Dedifferentiated amniotic fluid mesenchymal stem cell (primary cell): ENCODE measurements around the gene KRT73.
"Not testable (repeated sequence)": the region's sequence is repeated elsewhere in the genome, so short reads cannot be mapped to it uniquely, and the experiment has no call there.

Experiments used
- DNase-seq: peaks from one replicate; pipeline ENCODE4 v3.0.0-alpha.2; 2016; ENCODE audit errors: extremely low spot score

KRT73 gene

GRCh38 chr12:52600475-52600874 lies 17.9 kb downstream of the KRT73 start:
- DNase-seq, result no peak

GRCh38 chr12:52600071-52600470 lies 18.3 kb downstream of the KRT73 start:
- no peak for DNase-seq

DNA sequence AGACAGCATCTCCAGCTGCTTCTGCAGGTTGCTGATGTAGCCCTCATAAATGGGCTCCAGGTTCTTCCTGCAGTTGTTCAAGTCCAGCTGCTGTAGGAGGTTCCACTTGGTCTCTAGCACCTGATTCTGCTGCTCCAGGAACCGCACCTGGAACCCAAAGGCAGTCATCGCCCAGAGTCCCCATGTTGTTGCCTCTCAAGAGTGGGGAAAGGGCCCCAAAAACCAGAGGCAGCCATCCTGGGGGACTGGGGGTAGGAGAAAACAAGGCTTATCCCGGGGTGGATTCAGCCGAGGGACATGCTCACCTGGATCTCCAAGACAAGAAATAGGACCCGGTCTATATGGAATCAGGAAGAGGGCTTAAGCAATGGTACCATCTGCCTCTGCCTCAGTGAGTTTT lies 19.4 kb downstream of the KRT73 start:
- DNase-seq, result no peak

GRCh38 chr12:52594237-52594636 lies 24.1 kb downstream of the KRT73 start:
- DNase-seq, result not testable (repeated sequence)

DNA sequence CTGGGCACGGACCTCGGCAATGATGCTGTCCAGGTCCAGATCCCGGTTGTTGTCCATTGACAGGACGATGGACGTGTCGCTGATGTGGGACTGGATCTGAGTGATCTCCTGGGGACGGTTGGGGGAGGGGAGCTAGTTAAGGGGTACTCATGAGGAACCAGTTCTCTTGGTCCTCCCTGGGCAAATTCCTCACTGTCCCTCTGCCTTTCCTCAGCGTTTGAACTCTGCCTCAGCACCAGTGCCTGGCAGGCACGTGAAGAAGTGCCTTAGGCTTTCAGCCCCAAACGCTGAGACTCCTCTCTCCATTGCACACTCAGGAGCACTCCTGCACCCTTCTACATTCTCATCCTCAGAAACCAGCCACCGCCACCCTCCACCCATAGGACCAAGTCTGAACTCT lies 26.8 kb downstream of the KRT73 start:
- DNase-seq, result no peak

DNA sequence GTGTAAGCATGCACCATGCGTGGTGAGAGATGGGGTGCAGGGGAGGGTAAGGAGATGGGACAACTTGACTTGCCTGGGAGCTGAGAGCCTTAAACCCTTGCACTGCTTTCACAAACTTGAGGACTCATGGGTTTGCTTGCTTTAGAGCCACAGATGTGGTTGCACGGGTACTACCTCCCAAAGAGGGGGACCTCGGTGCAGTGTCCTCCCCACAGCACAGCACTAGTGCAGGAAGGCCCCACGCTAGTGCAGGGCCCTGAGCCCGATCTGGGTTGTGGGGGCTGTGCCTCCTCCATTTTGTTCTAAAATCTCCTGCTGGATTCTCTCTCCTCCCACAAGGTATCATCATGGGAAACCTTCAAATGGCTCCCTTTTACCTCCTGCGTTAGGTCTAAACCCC lies 28.3 kb downstream of the KRT73 start:
- DNase-seq, result no peak

DNA sequence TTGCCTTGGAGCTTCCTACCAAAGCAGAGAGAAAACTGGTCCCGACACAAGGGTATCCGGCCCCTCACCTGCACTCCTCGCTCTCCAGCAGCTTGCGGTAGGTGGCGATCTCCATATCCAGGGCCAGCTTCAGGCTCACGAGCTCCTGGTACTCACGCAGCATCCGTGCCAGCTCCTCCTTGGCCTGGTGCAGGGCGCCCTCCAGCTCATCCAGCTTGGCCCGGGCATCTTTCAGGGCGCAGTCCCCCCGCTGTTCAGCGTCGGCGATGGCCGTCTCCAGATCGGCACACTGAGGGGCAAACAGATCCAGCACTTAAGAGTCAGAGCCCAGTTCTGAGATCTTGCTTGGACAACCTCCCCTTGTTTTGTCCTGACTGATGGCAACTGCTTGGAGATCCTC lies 30.8 kb downstream of the KRT73 start:
- DNase-seq, result no peak

DNA sequence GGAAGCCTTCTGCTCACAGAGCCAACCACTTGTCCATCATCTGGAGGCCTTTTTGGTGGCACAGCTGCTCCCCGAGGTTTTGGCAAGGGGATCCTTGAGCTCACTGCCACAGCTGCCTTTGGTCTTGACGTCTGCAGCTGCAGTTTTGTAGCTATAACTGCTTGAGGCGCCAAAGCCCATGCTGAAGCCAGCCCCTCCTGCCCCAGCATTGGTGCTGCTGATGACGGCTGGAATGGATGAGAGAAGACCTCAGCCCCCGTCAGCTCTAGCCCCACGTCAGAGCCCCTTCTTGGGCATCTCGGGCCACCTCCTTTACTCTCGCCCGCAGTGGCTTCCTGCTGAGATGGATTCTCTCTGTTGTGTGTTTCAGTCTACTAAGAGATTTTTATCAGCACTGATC lies 32.4 kb downstream of the KRT73 start:
- no peak for DNase-seq

DNA sequence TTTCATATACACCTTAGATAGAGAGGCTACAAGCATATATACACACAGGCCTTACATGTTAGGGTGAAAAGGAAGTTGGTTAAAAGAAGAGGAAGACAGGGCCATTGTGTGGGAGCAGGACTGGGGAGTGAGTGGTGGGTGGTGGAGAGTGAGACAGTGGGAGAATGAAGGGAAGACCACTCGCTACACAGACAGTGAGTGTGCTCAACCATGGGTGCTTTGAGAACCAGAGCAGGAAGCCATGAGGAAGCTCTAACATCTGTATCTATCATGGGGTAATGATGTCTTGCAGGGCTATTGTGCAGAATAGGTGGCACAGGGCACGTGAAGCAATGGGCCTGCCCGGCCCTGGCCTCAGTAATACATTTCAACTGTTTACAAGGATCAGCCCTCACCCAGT lies 33.3 kb downstream of the KRT73 start:
- DNase-seq, result no peak

- DNase-seq, result no peak
Observed at GRCh38 chr12:52584156-52584682, 34.1 kb downstream of the KRT73 start.

DNA sequence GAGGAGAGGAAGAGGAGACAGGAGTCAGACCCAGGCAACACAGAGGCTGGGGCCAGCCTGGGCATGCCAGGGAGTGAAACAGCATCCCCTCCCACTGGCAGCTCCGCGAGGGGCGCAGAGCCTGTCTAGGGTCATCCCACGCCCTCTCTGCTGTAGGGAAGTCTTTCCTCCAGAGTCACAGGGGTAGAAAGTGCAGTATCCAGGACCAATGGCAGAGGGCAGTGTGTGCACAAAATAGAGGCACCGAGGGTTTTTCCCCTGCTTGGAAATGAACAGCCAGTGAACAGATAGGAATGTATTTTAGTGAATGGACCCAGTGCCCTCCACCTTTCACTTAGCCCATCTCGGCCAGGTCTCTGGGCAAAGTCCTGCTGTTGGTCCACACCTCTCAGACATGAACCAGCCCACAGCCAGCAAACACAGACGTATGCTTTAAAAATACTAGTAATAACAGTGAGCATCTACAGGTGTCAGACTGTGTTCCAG lies 35.3 kb downstream of the KRT73 start:
- peak; percentile 72 for DNase-seq

GRCh38 chr12:52582486-52582885 lies 35.9 kb downstream of the KRT73 start:
- no peak for DNase-seq

DNA sequence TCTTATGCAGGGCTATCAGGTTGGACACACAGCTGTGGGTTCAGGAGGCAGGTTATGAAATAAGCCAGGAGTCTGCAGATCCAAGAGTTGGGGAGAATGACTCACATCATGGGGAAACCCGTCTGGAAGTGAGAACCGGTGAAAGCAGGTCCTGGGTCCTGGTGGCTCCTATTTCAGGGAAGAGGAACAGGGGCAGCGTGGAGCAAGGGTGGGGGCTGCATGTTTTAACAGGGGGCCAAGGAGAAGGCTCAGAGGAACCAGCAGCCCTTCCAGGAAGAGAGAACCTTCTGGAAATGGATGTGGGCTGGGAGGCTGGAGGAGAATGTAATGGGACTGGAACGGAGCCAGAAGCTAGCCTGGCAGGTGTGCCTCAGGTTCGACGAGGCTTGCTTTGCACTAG lies 36.9 kb downstream of the KRT73 start:
- no peak for DNase-seq

DNA sequence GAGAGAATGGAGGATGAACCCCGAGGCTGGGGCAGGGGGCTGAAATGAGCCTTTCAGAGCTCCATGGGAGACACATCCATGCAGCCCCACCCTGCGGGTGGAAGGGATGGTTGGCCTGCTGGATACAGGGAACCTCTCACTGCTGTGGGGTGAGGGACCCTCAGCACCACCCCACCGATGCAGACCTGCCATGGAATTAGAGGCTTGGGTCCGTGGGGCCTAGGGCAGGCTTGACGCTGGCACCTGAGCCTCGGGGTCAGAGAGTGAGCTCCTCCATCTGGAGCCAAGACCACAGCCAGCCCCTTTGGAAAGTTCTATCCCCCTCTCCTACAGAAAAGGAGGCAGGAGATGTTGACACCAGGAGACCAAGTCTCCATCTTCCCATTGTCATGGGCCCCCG lies 37.3 kb downstream of the KRT73 start:
- no peak for DNase-seq

DNA sequence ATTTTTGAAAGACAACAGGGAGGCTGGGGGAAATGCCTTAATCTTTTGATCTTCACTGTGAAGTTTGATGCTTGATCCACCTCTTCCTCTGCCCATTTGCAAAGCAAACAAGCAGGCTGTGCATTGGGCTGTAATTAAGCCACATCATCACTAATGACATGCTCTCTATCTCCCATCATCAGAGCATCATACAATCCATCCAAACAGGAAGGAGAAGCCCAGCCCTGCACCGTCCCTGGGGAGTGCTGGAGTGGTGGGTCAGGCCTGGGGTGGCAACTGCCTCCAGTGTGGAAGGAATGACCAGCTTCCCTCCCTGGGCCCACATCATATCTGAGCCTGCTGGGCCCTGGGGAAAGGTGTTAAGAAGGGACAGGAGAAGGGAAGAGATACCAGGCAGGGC lies 37.9 kb downstream of the KRT73 start:
- no peak for DNase-seq

DNA sequence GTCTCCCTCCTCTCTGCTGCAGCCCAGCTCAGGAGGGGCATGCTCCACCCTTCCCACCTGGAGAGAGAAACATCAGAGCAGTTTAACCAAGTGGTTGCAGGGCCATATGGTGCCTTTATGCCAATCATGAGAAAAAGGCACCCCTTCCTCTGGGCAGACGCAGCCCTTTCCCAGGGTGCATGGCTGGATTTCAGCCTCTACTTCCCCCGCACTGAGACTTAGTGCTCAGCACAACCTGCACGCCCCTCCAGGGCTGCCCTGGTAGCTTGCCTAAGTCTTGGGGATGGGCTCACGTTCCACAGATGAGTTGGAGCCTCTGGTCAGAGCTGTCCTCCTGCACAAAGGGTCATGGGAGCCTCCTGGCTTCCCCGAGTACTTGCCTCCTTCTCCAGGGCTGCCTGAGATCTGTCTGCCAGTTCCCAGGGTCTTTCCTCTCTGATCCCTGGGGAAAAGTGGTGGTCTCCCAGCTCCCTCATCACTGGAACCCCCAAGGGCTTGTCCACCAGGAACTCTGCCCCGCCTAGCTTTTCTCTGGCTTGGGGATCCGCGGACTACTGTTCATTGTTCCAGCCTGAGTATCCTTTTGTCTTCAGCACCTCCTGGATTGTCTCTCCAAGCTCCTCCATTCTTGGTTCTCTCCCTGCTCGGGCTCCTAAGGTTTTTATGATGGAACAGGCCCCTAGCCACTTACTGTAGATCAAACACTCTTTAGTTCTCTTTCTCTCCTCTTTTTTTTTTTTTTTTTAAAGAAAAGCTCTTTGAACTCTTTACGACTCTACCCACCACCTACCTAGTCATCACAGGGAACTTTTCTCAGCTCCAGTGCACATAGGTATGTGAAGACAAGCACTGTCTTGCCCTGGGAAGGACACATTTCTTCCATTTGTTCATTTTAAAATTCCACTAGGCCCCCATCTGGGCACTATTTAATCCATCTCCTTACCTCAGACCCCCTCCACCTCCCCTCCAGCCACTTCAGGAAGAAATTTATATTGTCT lies 38.6 kb downstream of the KRT73 start:
- no peak for DNase-seq

DNA sequence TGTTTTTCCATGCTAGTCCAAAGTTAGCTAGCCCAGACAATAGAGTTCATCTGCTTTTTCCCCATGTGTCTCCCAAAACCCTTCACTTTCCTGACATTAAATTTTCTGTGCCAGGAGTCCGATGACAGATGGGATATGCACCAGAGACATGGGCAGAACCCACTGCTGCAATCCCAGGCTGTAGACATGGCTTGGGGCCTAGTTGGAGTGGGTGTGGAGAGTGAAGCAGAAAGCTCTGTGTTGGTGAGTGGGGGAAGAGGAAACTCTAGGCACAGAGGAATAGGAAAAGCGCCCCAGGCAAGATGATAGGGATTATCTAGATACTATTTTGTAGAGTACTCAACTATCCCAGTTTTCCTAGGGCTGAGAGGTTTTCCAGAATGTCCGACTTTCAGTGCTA lies 39.9 kb downstream of the KRT73 start:
- DNase-seq, result no peak

- no peak for DNase-seq
Observed at GRCh38 chr12:52577316-52577715, 41.0 kb downstream of the KRT73 start.

GRCh38 chr12:52575948-52576347 lies 42.4 kb downstream of the KRT73 start:
- no peak for DNase-seq

DNA sequence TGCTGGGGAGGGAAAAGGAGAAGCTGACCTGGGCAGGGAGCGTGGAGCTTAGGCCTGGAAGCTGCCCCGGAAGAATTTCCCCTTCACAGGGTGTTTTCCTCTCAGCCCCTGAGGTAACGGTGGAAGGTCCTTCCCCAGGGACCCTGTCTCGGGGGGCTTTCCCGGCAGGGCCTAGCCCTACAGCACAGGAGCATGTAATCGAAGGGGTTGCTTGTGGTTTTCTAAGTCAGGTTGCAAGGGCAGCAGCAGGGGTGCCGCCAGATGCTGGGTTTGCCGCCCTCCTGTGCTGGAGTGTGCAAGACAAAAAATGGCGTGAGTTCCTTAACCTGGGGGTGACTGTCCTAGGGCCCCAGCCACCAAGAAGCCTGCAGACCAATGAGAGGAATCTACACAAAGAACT lies 43.1 kb downstream of the KRT73 start:
- no peak for DNase-seq

DNA sequence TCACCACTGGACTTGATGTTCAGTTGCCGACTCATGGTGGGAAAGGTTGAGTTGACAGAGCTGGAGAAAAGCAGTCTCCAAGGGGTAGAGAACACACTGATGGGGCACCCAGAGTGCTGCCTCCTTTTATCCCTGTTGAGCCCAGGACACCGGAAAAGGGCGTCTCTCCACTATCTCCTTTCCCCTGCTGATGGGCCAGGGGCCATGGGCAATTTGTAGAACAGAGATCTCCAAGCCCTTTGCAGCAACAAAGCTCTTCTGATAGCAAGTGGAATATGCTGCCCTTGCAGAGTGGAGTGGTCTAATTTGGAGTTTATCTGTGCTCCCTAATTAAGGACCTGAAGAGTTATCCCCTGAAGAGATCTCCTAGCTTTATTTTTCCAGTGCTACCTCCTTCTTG lies 44.6 kb downstream of the KRT73 start, which contains the start of gene KRT74:
TSS of gene KRT74 (minus strand) at position 101 of the 400 bp plus-strand sequence. CDS start at position 35, 66 bp downstream.
- no peak for DNase-seq

DNA sequence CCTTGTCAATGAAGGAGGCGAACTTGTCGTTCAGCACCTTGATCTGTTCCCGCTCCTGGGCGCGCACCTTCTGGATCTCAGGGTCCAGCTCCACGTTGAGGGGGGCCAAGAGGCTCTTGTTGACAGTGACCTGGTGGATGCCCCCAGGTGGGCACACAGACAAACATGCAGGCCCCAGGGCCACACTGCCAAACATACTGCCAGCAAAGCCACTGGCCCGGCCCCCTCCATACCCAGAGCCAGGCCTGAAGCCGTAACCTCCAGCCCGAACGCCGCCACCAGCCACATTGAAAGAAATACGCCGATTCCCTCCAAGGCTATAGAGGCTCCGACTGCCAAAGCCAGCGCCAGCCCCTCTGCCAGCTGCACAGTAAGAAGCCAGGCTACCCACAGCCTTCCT lies 45.1 kb downstream of the KRT73 start:
- no peak for DNase-seq

DNA sequence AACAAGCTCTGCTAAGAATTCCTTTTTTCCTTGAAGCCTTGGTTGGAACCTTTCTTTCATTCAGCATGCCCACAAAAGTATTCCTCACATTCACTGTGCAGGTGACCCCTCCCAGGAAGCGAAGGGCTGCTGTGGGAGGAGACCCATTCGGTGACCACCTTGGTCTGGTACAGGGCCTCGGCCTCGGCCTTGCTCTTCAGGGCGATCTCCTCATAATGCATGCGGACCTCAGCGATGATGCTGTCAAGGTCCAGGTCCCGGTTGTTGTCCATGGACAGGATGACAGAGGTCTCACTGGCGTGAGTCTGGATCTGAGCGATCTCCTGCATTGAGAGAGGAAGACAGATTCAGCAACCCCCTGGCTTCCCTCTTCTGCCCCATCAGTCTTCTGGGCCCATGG lies 47.8 kb downstream of the KRT73 start:
- DNase-seq, result no peak
